Vagina (tissue), 2 donors: Measurements from ENCODE around the gene GTF3C4. TPM values are rescaled to one million over a fixed set of nuclear protein-coding genes. Genes with fewer than 3 reads are reported as not detected.

Experiments
- DNase-seq, 2 donors: peaks; one replicate each; pipeline ENCODE4 v3.0.0-alpha.2; 2017; ENCODE audit errors: extremely low spot score in 2 of 2
- H3K27ac ChIP-seq: fragments of 200-600 bp; sonication (generic); one replicate; pipeline ENCODE4 v1.5.1; 2019
- H3K27me3 ChIP-seq: fragments of 200-600 bp; sonication (generic); one replicate; pipeline ENCODE4 v1.5.1; 2019
- H3K36me3 ChIP-seq, 2 donors: fragments of 200-600 bp; sonication (generic); one replicate each; pipeline ENCODE4 v1.5.1; 2017 to 2019
- H3K4me1 ChIP-seq: fragments of 200-600 bp; sonication (generic); one replicate; pipeline ENCODE4 v1.5.1; 2019
- H3K4me3 ChIP-seq, 2 donors: fragments of 200-600 bp; sonication (generic); 1 replicate in 1 of 2; 2 replicates in 1 of 2; pipeline ENCODE4 v1.5.1; 2016 to 2019
- H3K9me3 ChIP-seq: fragments of 200-600 bp; sonication (generic); one replicate; pipeline ENCODE4 v1.5.1; 2019
- CTCF ChIP-seq, 3 experiments: fragments of 450-650 bp in 2 of 3; fragments of 200-600 bp in 1 of 3; sonication (generic) in 1 of 3; IDR thresholded peaks; one replicate each; pipeline ENCODE4 v1.5.1; 2017 to 2019; ENCODE audit warnings: antibody characterized with exemption in 3 of 3, mild to moderate bottlenecking in 2 of 3, moderate library complexity in 2 of 3
- POLR2A ChIP-seq, 2 donors: fragments of 450-650 bp; IDR thresholded peaks; one replicate each; pipeline ENCODE4 v1.6.1; 2017; ENCODE audit warnings: antibody characterized with exemption in 2 of 2, mild to moderate bottlenecking in 2 of 2, moderate library complexity in 2 of 2
- POLR2AphosphoS5 ChIP-seq, 2 donors: sonication (generic); formaldehyde crosslinking; IDR thresholded peaks; one replicate each; pipeline ENCODE4 v1.9.0; 2017; ENCODE audit warnings: antibody characterized with exemption in 2 of 2, mild to moderate bottlenecking in 2 of 2, low read depth in 1 of 2; ENCODE audit not compliant: insufficient read depth in 1 of 2
- intact Hi-C: fragments of 100-400 bp; cut with DNase I; formaldehyde crosslinking; loops from one replicate; pipeline ENCODE4 v1.15.1; 2023
- total RNA-seq: library from RNA; depleted of rRNA; stranded (reverse); fragments of >200 nt; gene quantifications from one replicate; pipeline ENCODE4 v1.2.3, GENCODE V29; 2016

Gene GTF3C4
- total RNA-seq, 1 donor from 2014 or later: 8.8 TPM

- no peaks in the 10 kb centered on the region for H3K36me3 ChIP-seq
- TF ChIP-seq POLR2AphosphoS5 (IDR thresholded peaks at IDR 0.05; ENCODE audit: insufficient read depth in 1 of 2, low read depth in 1 of 2): no peak
Measured at GRCh38 chr9:132698989-132699388, 28.7 kb downstream of the GTF3C4 start.

GRCh38 chr9:132699956-132700355 lies 29.7 kb downstream of the GTF3C4 start:
- Histone ChIP-seq H3K27ac (no peak overlapping the region), H3K9me3 (peaks cover 16% of the 10 kb centered on the region), H3K36me3 (no peaks in the 10 kb centered on the region), H3K4me1 (no peaks in the 10 kb centered on the region), H3K4me3 (no peak overlapping the region), H3K27me3 (no peaks in the 10 kb centered on the region)
- TF ChIP-seq POLR2A (IDR thresholded peaks at IDR 0.05) (no peak), POLR2AphosphoS5 (IDR thresholded peaks at IDR 0.05; ENCODE audit: insufficient read depth in 1 of 2, low read depth in 1 of 2) (no peak), CTCF (IDR thresholded peaks at IDR 0.05) (no peak)
- DNase-seq: no peak
- intact Hi-C loops: no loop called here

More at GRCh38 chr9:132698989-132699388, 28.7 kb downstream of the GTF3C4 start:
- Histone ChIP-seq H3K27ac (no peak overlapping the region), H3K27me3 (no peaks in the 10 kb centered on the region), H3K9me3 (peaks cover 16% of the 10 kb centered on the region), H3K4me1 (no peaks in the 10 kb centered on the region), H3K4me3 (no peak overlapping the region)
- no peak for DNase-seq
- intact Hi-C loops: no loop called here

GRCh38 chr9:132702254-132702653 lies 32.0 kb downstream of the GTF3C4 start:
- no peak overlapping the region for H3K27ac ChIP-seq
- no peaks in the 10 kb centered on the region for H3K27me3 ChIP-seq
- no peaks in the 10 kb centered on the region for H3K36me3 ChIP-seq
- TF ChIP-seq POLR2AphosphoS5 (IDR thresholded peaks at IDR 0.05; ENCODE audit: insufficient read depth in 1 of 2, low read depth in 1 of 2) (no peak), CTCF (IDR thresholded peaks at IDR 0.05) (no peak)
- intact Hi-C loops: no loop called here
- H3K4me3 ChIP-seq: no peak overlapping the region
- peaks cover 12% of the 10 kb centered on the region for H3K9me3 ChIP-seq
- DNase-seq: no peak
- no peaks in the 10 kb centered on the region for H3K4me1 ChIP-seq

- H3K36me3 ChIP-seq: no peaks in the 10 kb centered on the region
- intact Hi-C loops: no loop called here
- TF ChIP-seq POLR2AphosphoS5 (IDR thresholded peaks at IDR 0.05; ENCODE audit: insufficient read depth in 1 of 2, low read depth in 1 of 2) (no peak), CTCF (IDR thresholded peaks at IDR 0.05) (no peak), POLR2A (IDR thresholded peaks at IDR 0.05) (no peak)
- no peak overlapping the region for H3K27ac ChIP-seq
- no peaks in the 10 kb centered on the region for H3K4me1 ChIP-seq
- peaks cover under 1% of the 10 kb centered on the region for H3K9me3 ChIP-seq
- no peak for DNase-seq
- H3K4me3 ChIP-seq: no peak overlapping the region
- H3K27me3 ChIP-seq: no peaks in the 10 kb centered on the region
Measured at GRCh38 chr9:132703336-132703735, 33.1 kb downstream of the GTF3C4 start.

- Histone ChIP-seq H3K9me3 (no peaks in the 10 kb centered on the region), H3K27ac (no peak overlapping the region), H3K27me3 (no peaks in the 10 kb centered on the region), H3K36me3 (no peaks in the 10 kb centered on the region), H3K4me3 (no peak overlapping the region), H3K4me1 (no peaks in the 10 kb centered on the region)
- intact Hi-C loops: no loop called here
- DNase-seq: no peak
- TF ChIP-seq CTCF (IDR thresholded peaks at IDR 0.05) (no peak), POLR2AphosphoS5 (IDR thresholded peaks at IDR 0.05; ENCODE audit: insufficient read depth in 1 of 2, low read depth in 1 of 2) (no peak), POLR2A (IDR thresholded peaks at IDR 0.05) (no peak)
Measured at GRCh38 chr9:132708239-132708638, 38.0 kb downstream of the GTF3C4 start.
